H9 (cell line): ENCODE measurements around the gene SIL1. TPM values are rescaled to one million over a fixed set of nuclear protein-coding genes. Genes with fewer than 3 reads are reported as not detected.

Experiments
- DNase-seq: peaks from one replicate; pipeline ENCODE4 v3.0.0-alpha.2; 2017
- H2AFZ ChIP-seq: one replicate; pipeline ENCODE4 v1.6.1; 2013; ENCODE audit warnings: mild to moderate bottlenecking, low read length, control low read depth, moderate library complexity
- H2AK5ac ChIP-seq: 2 replicates; pipeline ENCODE4 v1.6.1; 2013; ENCODE audit warnings: low read length, control low read depth, mixed read lengths; ENCODE audit not compliant: insufficient read length
- H2BK120ac ChIP-seq: one replicate; pipeline ENCODE4 v1.6.1; 2013; ENCODE audit warnings: low read depth, mild to moderate bottlenecking, low read length, control low read depth, inconsistent platforms; ENCODE audit not compliant: poor library complexity, severe bottlenecking
- H2BK12ac ChIP-seq: 2 replicates; pipeline ENCODE4 v1.6.1; 2013; ENCODE audit warnings: low read length, control low read depth, mixed read lengths, low read depth; ENCODE audit not compliant: insufficient read length
- H2BK15ac ChIP-seq: 2 replicates; pipeline ENCODE4 v1.6.1; 2013; ENCODE audit warnings: low read depth, low read length, control low read depth
- H2BK20ac ChIP-seq: one replicate; pipeline ENCODE4 v1.6.1; 2013; ENCODE audit warnings: low read depth, mild to moderate bottlenecking, low read length, control low read depth, inconsistent platforms; ENCODE audit not compliant: poor library complexity, severe bottlenecking
- H2BK5ac ChIP-seq: 2 replicates; pipeline ENCODE4 v1.6.1; 2013; ENCODE audit warnings: low read length, control low read depth, mixed read lengths; ENCODE audit not compliant: insufficient read length
- H3K14ac ChIP-seq: 2 replicates; pipeline ENCODE4 v1.6.1; 2013; ENCODE audit warnings: low read length, control low read depth; ENCODE audit not compliant: insufficient read depth
- H3K18ac ChIP-seq: 2 replicates; pipeline ENCODE4 v1.6.1; 2013; ENCODE audit warnings: low read depth, mild to moderate bottlenecking, mixed read lengths, low read length, control low read depth; ENCODE audit not compliant: insufficient read length
- H3K23ac ChIP-seq: 2 replicates; pipeline ENCODE4 v1.6.1; 2013; ENCODE audit warnings: low read length, control low read depth, mixed read lengths, low read depth; ENCODE audit not compliant: insufficient read length
- H3K23me2 ChIP-seq: 2 replicates; pipeline ENCODE4 v1.6.1; 2013; ENCODE audit warnings: low read depth, mild to moderate bottlenecking, mixed read lengths, low read length, control low read depth; ENCODE audit not compliant: insufficient read length, poor library complexity, severe bottlenecking
- H3K27ac ChIP-seq: 2 replicates; pipeline ENCODE4 v1.5.1; 2013; ENCODE audit warnings: low read length, control low read depth, mixed read lengths, low read depth; ENCODE audit not compliant: insufficient read length
- H3K27me3 ChIP-seq: 2 replicates; pipeline ENCODE4 v1.6.1; 2013; ENCODE audit warnings: low read length, control low read depth, inconsistent platforms; ENCODE audit not compliant: insufficient read depth
- H3K4ac ChIP-seq: 2 replicates; pipeline ENCODE4 v1.6.1; 2013; ENCODE audit warnings: low read depth, mild to moderate bottlenecking, control low read depth, inconsistent platforms, low read length, moderate library complexity
- H3K4me1 ChIP-seq: 2 replicates; pipeline ENCODE4 v1.6.1; 2013; ENCODE audit warnings: low read length, control low read depth, inconsistent platforms; ENCODE audit not compliant: insufficient read depth
- H3K4me2 ChIP-seq: 2 replicates; pipeline ENCODE4 v1.6.1; 2013; ENCODE audit warnings: low read length, control low read depth, mixed read lengths; ENCODE audit not compliant: insufficient read length, insufficient read depth
- H3K56ac ChIP-seq: 2 replicates; pipeline ENCODE4 v1.6.1; 2013; ENCODE audit warnings: low read depth, mild to moderate bottlenecking, mixed read lengths, low read length, control low read depth; ENCODE audit not compliant: insufficient read length
- H3K79me1 ChIP-seq: 2 replicates; pipeline ENCODE4 v1.6.1; 2013; ENCODE audit warnings: low read depth, mild to moderate bottlenecking, moderate library complexity, low read length, control low read depth, inconsistent platforms; ENCODE audit not compliant: insufficient read depth, poor library complexity, severe bottlenecking
- H3K79me2 ChIP-seq: 2 replicates; pipeline ENCODE4 v1.6.1; 2013; ENCODE audit warnings: low read length, control low read depth, inconsistent platforms; ENCODE audit not compliant: insufficient read depth
- H3K9ac ChIP-seq: 2 replicates; pipeline ENCODE4 v1.6.1; 2013; ENCODE audit warnings: low read length, control low read depth, mixed read lengths; ENCODE audit not compliant: insufficient read length; ENCODE audit errors: extremely low read depth
- H3K9me3 ChIP-seq: one replicate; pipeline ENCODE4 v1.6.1; 2013; ENCODE audit warnings: low read depth, low read length, inconsistent platforms; ENCODE audit not compliant: control insufficient read depth
- H3T11ph ChIP-seq: one replicate; pipeline ENCODE4 v1.6.1; 2013; ENCODE audit warnings: mild to moderate bottlenecking, low read length, control low read depth, inconsistent platforms
- H4K20me1 ChIP-seq: one replicate; pipeline ENCODE4 v1.6.1; 2013; ENCODE audit not compliant: control insufficient read depth, insufficient read length, insufficient read depth
- H4K5ac ChIP-seq: 2 replicates; pipeline ENCODE4 v1.6.1; 2013; ENCODE audit warnings: low read depth, mild to moderate bottlenecking, mixed read lengths, low read length, control low read depth; ENCODE audit not compliant: insufficient read length
- H4K8ac ChIP-seq: replicated peaks from 2 replicates; pipeline ENCODE4 v1.6.1; 2013; ENCODE audit warnings: low read length, control low read depth, mixed read lengths, low read depth; ENCODE audit not compliant: insufficient read length
- H4K91ac ChIP-seq: 2 replicates; pipeline ENCODE4 v1.6.1; 2013; ENCODE audit warnings: low read depth, mild to moderate bottlenecking, moderate library complexity, mixed read lengths, low read length, control low read depth; ENCODE audit not compliant: insufficient read length
- H3K27ac Mint-ChIP-seq, 3 experiments: 2 replicates in 2 of 3; 3 replicates in 1 of 3; pipeline ENCODE4 v1.8.0; 2020 to 2021; ENCODE audit warnings: mixed read lengths in 3 of 3, mild to moderate bottlenecking in 1 of 3, moderate library complexity in 1 of 3
- H3K27me3 Mint-ChIP-seq: 2 replicates; pipeline ENCODE4 v1.8.0; 2021; ENCODE audit warnings: low read depth, mild to moderate bottlenecking, moderate library complexity, mixed read lengths
- H3K36me3 Mint-ChIP-seq, 3 experiments: 2 replicates in 2 of 3; 3 replicates in 1 of 3; pipeline ENCODE4 v1.8.0; 2020 to 2021; ENCODE audit warnings: low read depth in 3 of 3, mixed read lengths in 3 of 3; ENCODE audit not compliant: insufficient read depth in 1 of 3
- H3K4me1 Mint-ChIP-seq, 2 experiments: 2 replicates each; pipeline ENCODE4 v1.8.0; 2020; ENCODE audit warnings: mixed read lengths in 2 of 2
- H3K4me3 Mint-ChIP-seq, 2 experiments: 2 replicates in 1 of 2; 3 replicates in 1 of 2; pipeline ENCODE4 v1.8.0; 2020 to 2021; ENCODE audit warnings: mild to moderate bottlenecking in 2 of 2, mixed read lengths in 2 of 2, moderate library complexity in 1 of 2
- H3K9me3 Mint-ChIP-seq, 2 experiments: 2 replicates in 1 of 2; 3 replicates in 1 of 2; pipeline ENCODE4 v1.8.0; 2020; ENCODE audit warnings: mild to moderate bottlenecking in 2 of 2, mixed read lengths in 2 of 2, moderate library complexity in 1 of 2
- CTCF ChIP-seq: fragments of 200-600 bp; sonication (generic); conservative IDR thresholded peaks from 3 replicates; pipeline ENCODE4 v1.8.0; 2021; ENCODE audit warnings: antibody characterized with exemption, mild to moderate bottlenecking
- WGBS: extraction: QIAGEN DNeasy Blood & Tissue Kit; methylation state at CpG from one replicate; pipeline ENCODE4 v1.1.7; 2013; ENCODE audit warnings: missing lambda C conversion rate, low lambda C conversion rate, mixed read lengths; ENCODE audit not compliant: insufficient read length; ENCODE audit errors: extremely low coverage; 5-methylcytosine and 5-hydroxymethylcytosine counted together
- total RNA-seq: library from RNA; stranded (reverse); gene quantifications from 2 replicates; pipeline ENCODE4 v1.2.1, GENCODE V29; 2021

Gene SIL1
- total RNA-seq, 1 experiment from 2014 or later, result 10.6 TPM

- Mint-ChIP-seq H3K9me3 (no peaks in the 10 kb centered on the region), H3K27ac (no peak overlapping the region), H3K4me3 (no peak overlapping the region), H3K36me3 (no peaks in the 10 kb centered on the region), H3K27me3 (no peaks in the 10 kb centered on the region; the same call in 1 of the 2 replicates), H3K4me1 (peaks cover 31 to 48% of the 10 kb centered on the region in 2 experiments)
- no peak overlapping the region for H2AK5ac ChIP-seq
- no peaks in the 10 kb centered on the region for H3K9me3 ChIP-seq
- no peaks in the 10 kb centered on the region for H3K79me2 ChIP-seq
- H3K4me1 ChIP-seq, result peaks cover 5% of the 10 kb centered on the region; the same call in 1 of the 2 replicates
- no peak overlapping the region for H3K4ac ChIP-seq
- no peak overlapping the region for H3K56ac ChIP-seq
- H3K9ac ChIP-seq, result no peak overlapping the region
- DNase-seq, result no peak
- H3K23me2 ChIP-seq, result no peaks in the 10 kb centered on the region
- no peaks in the 10 kb centered on the region for H3K79me1 ChIP-seq
- H2BK15ac ChIP-seq, result no peak overlapping the region
- H2AFZ ChIP-seq, result no peak overlapping the region
- no peak overlapping the region for H3K27ac ChIP-seq
- TF ChIP-seq CTCF, result no peak
- no peak overlapping the region for H3T11ph ChIP-seq
- H4K91ac ChIP-seq, result no peak overlapping the region
- no peak overlapping the region for H4K5ac ChIP-seq
- H2BK12ac ChIP-seq, result no peak overlapping the region
- no peak overlapping the region for H2BK5ac ChIP-seq
- H3K18ac ChIP-seq, result no peak overlapping the region
- no peaks in the 10 kb centered on the region for H4K20me1 ChIP-seq
- H3K27me3 ChIP-seq, result no peaks in the 10 kb centered on the region
- H2BK120ac ChIP-seq, result no peak overlapping the region
- H3K23ac ChIP-seq, result no peak overlapping the region
- H4K8ac ChIP-seq, result no peak overlapping the region
- no peak overlapping the region for H3K14ac ChIP-seq
- no peak overlapping the region for H2BK20ac ChIP-seq
- no CpG with 5 or more reads among the region's 5 CpGs for WGBS
- H3K4me2 ChIP-seq, result no peak overlapping the region
Measured at GRCh38 chr5:138960145-138960692, 237.9 kb downstream of the SIL1 start.
